HepG2 (cell line): ENCODE measurements around the gene OBP2B. TPM values are rescaled to one million over a fixed set of nuclear protein-coding genes. Genes with fewer than 3 reads are reported as not detected.

Experiments used
- BRD4 ChIP-seq: sonication (generic); formaldehyde crosslinking; IDR thresholded peaks from 2 replicates; pipeline ENCODE4 v1.4.0; 2020; ENCODE audit warnings: missing genetic modification reagents
- CAMTA2 ChIP-seq: sonication (generic); formaldehyde crosslinking; IDR thresholded peaks from 2 replicates; pipeline ENCODE4 v1.4.0; 2020; ENCODE audit warnings: mild to moderate bottlenecking, missing genetic modification reagents, borderline replicate concordance
- ERF ChIP-seq: IDR thresholded peaks from 2 replicates; pipeline ENCODE4 v1.6.1; 2018; ENCODE audit warnings: missing biosample characterization, missing genetic modification reagents
- HNRNPLL ChIP-seq: fragments of 200-400 bp; formaldehyde crosslinking; IDR thresholded peaks from 2 replicates; pipeline ENCODE4 v1.6.1; 2017; ENCODE audit warnings: mild to moderate bottlenecking, low read depth, low read length; ENCODE audit not compliant: poor library complexity, severe bottlenecking
- KAT8 ChIP-seq: IDR thresholded peaks from 2 replicates; pipeline ENCODE4 v1.6.1; 2016; ENCODE audit warnings: missing genetic modification reagents, missing compliant biosample characterization
- MTA1 ChIP-seq: sonication (generic); formaldehyde crosslinking; IDR thresholded peaks from 2 replicates; pipeline ENCODE4 v1.4.0; 2020; ENCODE audit warnings: missing genetic modification reagents, mild to moderate bottlenecking, borderline replicate concordance
- PITX1 ChIP-seq: sonication (generic); formaldehyde crosslinking; IDR thresholded peaks from 2 replicates; pipeline ENCODE4 v1.5.1; 2020; ENCODE audit warnings: mild to moderate bottlenecking, missing genetic modification reagents
- POLR2A ChIP-seq, 2 experiments: IDR thresholded peaks; 2 replicates each; pipeline ENCODE4 v1.6.1; 2011; ENCODE audit warnings: low read depth in 2 of 2, low read length in 2 of 2, mild to moderate bottlenecking in 1 of 2, moderate library complexity in 1 of 2; ENCODE audit not compliant: insufficient read depth in 1 of 2
- RARA ChIP-seq: IDR thresholded peaks from 2 replicates; pipeline ENCODE4 v1.6.1; 2016; ENCODE audit warnings: missing genetic modification reagents, missing compliant biosample characterization
- SAP130 ChIP-seq: IDR thresholded peaks from 2 replicates; pipeline ENCODE4 v1.6.1; 2016; ENCODE audit warnings: low read depth
- SOX6 ChIP-seq, 2 experiments: fragments of 450-650 bp in 1 of 2; sonication (generic) in 1 of 2; formaldehyde crosslinking in 1 of 2; IDR thresholded peaks; 2 replicates each; pipeline versions ENCODE4 v1.4.0 to v1.6.1; 2017 to 2020; ENCODE audit warnings: antibody characterized with exemption in 1 of 2, mild to moderate bottlenecking in 1 of 2, missing genetic modification reagents in 1 of 2
- SP2 ChIP-seq: sonication (generic); formaldehyde crosslinking; IDR thresholded peaks from 2 replicates; pipeline ENCODE4 v1.5.1; 2020; ENCODE audit warnings: mild to moderate bottlenecking, missing genetic modification reagents
- SP4 ChIP-seq: sonication (generic); formaldehyde crosslinking; IDR thresholded peaks from 2 replicates; pipeline ENCODE4 v1.8.1; 2023; ENCODE audit warnings: mild to moderate bottlenecking, missing genetic modification reagents
- TAF15 ChIP-seq: fragments of 200-400 bp; formaldehyde crosslinking; IDR thresholded peaks from one replicate; pipeline ENCODE4 v1.6.1; 2018; ENCODE audit warnings: mild to moderate bottlenecking, low read depth, low read length; ENCODE audit not compliant: poor library complexity, severe bottlenecking
- ZBTB20 ChIP-seq: sonication (generic); formaldehyde crosslinking; IDR thresholded peaks from 2 replicates; pipeline ENCODE4 v1.8.1; 2023; ENCODE audit warnings: missing genetic modification reagents, low read depth, mild to moderate bottlenecking, borderline replicate concordance
- ZBTB7A ChIP-seq: sonication (generic); formaldehyde crosslinking; IDR thresholded peaks from 2 replicates; pipeline ENCODE4 v1.8.0; 2022; ENCODE audit warnings: mild to moderate bottlenecking, missing genetic modification reagents
- ZBTB7B ChIP-seq: sonication (generic); formaldehyde crosslinking; IDR thresholded peaks from 2 replicates; pipeline ENCODE4 v1.4.0; 2020; ENCODE audit warnings: missing genetic modification reagents
- ZFX ChIP-seq: sonication (generic); formaldehyde crosslinking; IDR thresholded peaks from 2 replicates; pipeline ENCODE4 v1.4.0; 2020; ENCODE audit warnings: mild to moderate bottlenecking, low read depth, missing genetic modification reagents, moderate library complexity
- ZNF430 ChIP-seq: sonication (generic); formaldehyde crosslinking; IDR thresholded peaks from 2 replicates; pipeline ENCODE4 v1.9.0; 2021; ENCODE audit warnings: mild to moderate bottlenecking, missing genetic modification reagents
- polyA plus RNA-seq, 8 experiments: library from polyadenylated mRNA; depleted of rRNA in 3 of 8; stranded (reverse) in 7 of 8; unstranded in 1 of 8; fragments of >200 nt; fragmentation: Illumina TruSeq in 4 of 8; extraction: Trizol in 4 of 8; gene quantifications; 2 replicates each; pipeline versions ENCODE4 v1.2.1 to v1.2.3, GENCODE V29; 2011 to 2016; ENCODE audit warnings: low read depth in 4 of 8, missing spikeins in 1 of 8, mixed read lengths in 1 of 8; ENCODE audit not compliant: insufficient read depth in 1 of 8
- total RNA-seq, 5 experiments: library from RNA; depleted of rRNA; stranded (reverse); fragments of >200 nt; fragmentation: Illumina TruSeq; extraction: Trizol; gene quantifications; 2 replicates each; pipeline ENCODE4 v1.2.3, GENCODE V29; 2016; ENCODE audit warnings: low read depth in 1 of 5
- TF ChIP-seq, protein P1 (sequence below): sonication (generic); formaldehyde crosslinking; IDR thresholded peaks from 2 replicates; pipeline ENCODE4 v1.4.0; 2020; ENCODE audit warnings: missing genetic modification reagents
- TF ChIP-seq, protein P2 (sequence below): IDR thresholded peaks from 2 replicates; pipeline ENCODE4 v1.6.1; 2016; ENCODE audit warnings: missing genetic modification reagents, missing compliant biosample characterization
- TF ChIP-seq, protein P3 (sequence below): sonication (generic); formaldehyde crosslinking; IDR thresholded peaks from 2 replicates; pipeline ENCODE4 v1.4.0; 2020; ENCODE audit warnings: missing genetic modification reagents
- TF ChIP-seq, protein P4 (sequence below): IDR thresholded peaks from 2 replicates; pipeline ENCODE4 v1.6.1; 2016
- TF ChIP-seq, protein P5 (sequence below): sonication (generic); formaldehyde crosslinking; IDR thresholded peaks from 2 replicates; pipeline ENCODE4 v1.4.0; 2020; ENCODE audit warnings: missing genetic modification reagents, low read depth, mild to moderate bottlenecking, borderline replicate concordance

The OBP2B gene
- total and polyA plus RNA-seq, 2 of the 13 experiments (the other 11 are each of a cell fraction or from before 2014, with no cell fraction given) = not detected

DNA sequence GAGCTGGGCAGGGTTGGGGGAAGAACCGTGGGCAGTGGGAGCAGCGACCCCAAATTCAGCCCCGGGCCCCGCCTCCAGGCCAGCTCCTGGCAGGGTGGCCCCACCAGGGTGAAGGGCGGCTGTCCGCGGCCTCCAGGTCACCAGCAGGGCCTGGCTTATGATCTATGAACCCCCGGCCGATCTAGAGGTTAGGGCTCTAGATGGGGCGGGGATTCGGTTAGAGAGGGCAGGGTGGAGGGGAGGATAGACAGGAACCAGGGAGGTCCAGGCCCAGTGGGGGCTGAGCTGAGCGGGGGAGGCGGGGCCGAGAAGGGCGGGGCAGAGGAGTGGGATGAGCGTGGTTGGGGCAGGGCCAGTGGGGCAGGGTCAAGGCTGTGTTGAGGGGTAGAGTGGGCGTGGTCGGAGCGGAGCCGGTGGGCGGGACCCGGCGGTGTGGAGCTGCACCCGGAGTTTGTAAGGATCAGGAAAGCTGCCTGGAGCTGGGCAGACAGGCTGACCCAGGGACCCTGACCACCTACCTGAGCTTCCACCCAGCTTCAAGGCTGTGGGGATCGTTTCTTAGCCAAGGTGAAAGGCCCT, 29.3 kb upstream of the OBP2B start (continued):
- TF ChIP-seq, protein P1, sequence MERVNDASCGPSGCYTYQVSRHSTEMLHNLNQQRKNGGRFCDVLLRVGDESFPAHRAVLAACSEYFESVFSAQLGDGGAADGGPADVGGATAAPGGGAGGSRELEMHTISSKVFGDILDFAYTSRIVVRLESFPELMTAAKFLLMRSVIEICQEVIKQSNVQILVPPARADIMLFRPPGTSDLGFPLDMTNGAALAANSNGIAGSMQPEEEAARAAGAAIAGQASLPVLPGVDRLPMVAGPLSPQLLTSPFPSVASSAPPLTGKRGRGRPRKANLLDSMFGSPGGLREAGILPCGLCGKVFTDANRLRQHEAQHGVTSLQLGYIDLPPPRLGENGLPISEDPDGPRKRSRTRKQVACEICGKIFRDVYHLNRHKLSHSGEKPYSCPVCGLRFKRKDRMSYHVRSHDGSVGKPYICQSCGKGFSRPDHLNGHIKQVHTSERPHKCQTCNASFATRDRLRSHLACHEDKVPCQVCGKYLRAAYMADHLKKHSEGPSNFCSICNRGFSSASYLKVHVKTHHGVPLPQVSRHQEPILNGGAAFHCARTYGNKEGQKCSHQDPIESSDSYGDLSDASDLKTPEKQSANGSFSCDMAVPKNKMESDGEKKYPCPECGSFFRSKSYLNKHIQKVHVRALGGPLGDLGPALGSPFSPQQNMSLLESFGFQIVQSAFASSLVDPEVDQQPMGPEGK = peak; percentile 77
- TF ChIP-seq, protein P2, sequence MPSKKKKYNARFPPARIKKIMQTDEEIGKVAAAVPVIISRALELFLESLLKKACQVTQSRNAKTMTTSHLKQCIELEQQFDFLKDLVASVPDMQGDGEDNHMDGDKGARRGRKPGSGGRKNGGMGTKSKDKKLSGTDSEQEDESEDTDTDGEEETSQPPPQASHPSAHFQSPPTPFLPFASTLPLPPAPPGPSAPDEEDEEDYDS (CRISPR knock-in tag) = 0 out of 2 replicates have a peak, but pooled peaks have one; percentile 7
- TF ChIP-seq TAF15 = no peak
- TF ChIP-seq KAT8 = 0 out of 2 replicates have a peak, but pooled peaks have one; percentile 15
- TF ChIP-seq CAMTA2 (CRISPR knock-in tag) = no peak
- no peak for TF ChIP-seq HNRNPLL
- 0 out of 2 replicates have a peak, but pooled peaks have one; percentile 26 for TF ChIP-seq ZNF430
- peak; percentile 41; the same call in 1 of the 2 replicates for TF ChIP-seq PITX1
- peak; percentile 68; the same call in 1 of the 2 replicates for TF ChIP-seq SP4 (CRISPR knock-in tag)
- TF ChIP-seq, protein P3, sequence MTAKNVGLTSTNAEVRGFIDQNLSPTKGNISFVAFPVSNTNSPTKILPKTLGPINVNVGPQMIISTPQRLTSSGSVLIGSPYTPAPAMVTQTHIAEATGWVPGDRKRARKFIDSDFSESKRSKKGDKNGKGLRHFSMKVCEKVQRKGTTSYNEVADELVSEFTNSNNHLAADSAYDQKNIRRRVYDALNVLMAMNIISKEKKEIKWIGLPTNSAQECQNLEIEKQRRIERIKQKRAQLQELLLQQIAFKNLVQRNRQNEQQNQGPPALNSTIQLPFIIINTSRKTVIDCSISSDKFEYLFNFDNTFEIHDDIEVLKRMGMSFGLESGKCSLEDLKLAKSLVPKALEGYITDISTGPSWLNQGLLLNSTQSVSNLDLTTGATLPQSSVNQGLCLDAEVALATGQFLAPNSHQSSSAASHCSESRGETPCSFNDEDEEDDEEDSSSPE (CRISPR knock-in tag) = 0 out of 2 replicates have a peak, but pooled peaks have one; percentile 15
- TF ChIP-seq ZBTB7B (CRISPR knock-in tag) = peak; percentile 69
- peak; percentile 27; the same call in 1 of the 2 replicates for TF ChIP-seq ERF (CRISPR knock-in tag)
- 0 out of 2 replicates have a peak, but pooled peaks have one; percentile 29 for TF ChIP-seq ZBTB20
- peak; percentile 49 for TF ChIP-seq SP2 (CRISPR knock-in tag)
- 0 out of 4 replicates have a peak, but pooled peaks of 1 of the 2 experiments have one; percentile 30 for TF ChIP-seq POLR2A (IDR thresholded peaks at IDR 0.05; ENCODE audit: insufficient read depth in 1 of 2, low read depth in 2 of 2, low read length in 2 of 2)
- 0 out of 2 replicates have a peak, but pooled peaks have one; percentile 32 for TF ChIP-seq MTA1
- TF ChIP-seq ZBTB7A (CRISPR knock-in tag) = 0 out of 2 replicates have a peak, but pooled peaks have one; percentile 15
- TF ChIP-seq, protein P4, sequence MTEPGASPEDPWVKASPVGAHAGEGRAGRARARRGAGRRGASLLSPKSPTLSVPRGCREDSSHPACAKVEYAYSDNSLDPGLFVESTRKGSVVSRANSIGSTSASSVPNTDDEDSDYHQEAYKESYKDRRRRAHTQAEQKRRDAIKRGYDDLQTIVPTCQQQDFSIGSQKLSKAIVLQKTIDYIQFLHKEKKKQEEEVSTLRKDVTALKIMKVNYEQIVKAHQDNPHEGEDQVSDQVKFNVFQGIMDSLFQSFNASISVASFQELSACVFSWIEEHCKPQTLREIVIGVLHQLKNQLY (CRISPR knock-in tag) = 0 out of 2 replicates have a peak, but pooled peaks have one; percentile 15
- TF ChIP-seq SOX6 (IDR thresholded peaks at IDR 0.05) = no peak
- TF ChIP-seq SOX6 (CRISPR knock-in tag; IDR thresholded peaks at IDR 0.05) = 0 out of 2 replicates have a peak, but pooled peaks have one; percentile 29
- peak; percentile 35; the same call in 1 of the 2 replicates for TF ChIP-seq ZFX (CRISPR knock-in tag)
- TF ChIP-seq, protein P5, sequence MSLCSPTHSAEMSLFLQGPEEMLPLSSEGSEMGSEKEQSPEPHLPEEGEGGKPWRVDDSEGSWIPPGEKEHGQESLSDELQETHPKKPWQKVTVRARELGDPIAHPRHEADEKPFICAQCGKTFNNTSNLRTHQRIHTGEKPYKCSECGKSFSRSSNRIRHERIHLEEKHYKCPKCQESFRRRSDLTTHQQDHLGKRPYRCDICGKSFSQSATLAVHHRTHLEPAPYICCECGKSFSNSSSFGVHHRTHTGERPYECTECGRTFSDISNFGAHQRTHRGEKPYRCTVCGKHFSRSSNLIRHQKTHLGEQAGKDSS (CRISPR knock-in tag) = no peak
- no peak for TF ChIP-seq BRD4
- TF ChIP-seq RARA (CRISPR knock-in tag) = peak; percentile 65
- peak; percentile 35 for TF ChIP-seq SAP130 (CRISPR knock-in tag)
